ENCODE data around the gene ZNF586. TPM values are rescaled to one million over a fixed set of nuclear protein-coding genes. Genes with fewer than 3 reads are reported as not detected.
"Not testable (repeated sequence)": the region's sequence is repeated elsewhere in the genome, so short reads cannot be mapped to it uniquely, and the experiment has no call there.

ZNF586 gene
- total RNA-seq, 1 donor, result 32.6 TPM

DNA sequence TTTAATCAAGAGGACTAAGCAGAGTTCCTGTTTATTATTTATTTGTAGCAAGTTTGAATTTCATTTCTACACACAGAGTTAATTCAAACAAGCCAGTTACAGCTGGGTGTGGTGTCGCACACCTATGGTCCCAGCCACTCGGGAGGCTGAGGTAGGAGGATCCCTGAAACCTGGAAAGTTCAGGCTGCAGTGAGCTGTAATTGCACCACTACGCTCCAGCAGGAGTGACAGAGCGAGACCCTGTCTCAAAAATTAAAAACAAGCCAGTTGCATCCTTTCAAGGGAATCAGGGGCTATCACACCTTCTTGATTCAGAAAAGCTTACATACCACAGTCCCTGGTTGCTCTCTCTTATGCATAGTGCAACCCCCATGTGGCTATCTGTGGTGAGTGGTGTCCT is 19.8 kb downstream of the ZNF586 start:
- DNase-seq (ENCODE audit: low read depth in 2 of 3, low spot score in 2 of 3), result no peak

- DNase-seq (ENCODE audit: low read depth in 2 of 3, low spot score in 2 of 3), result not testable (repeated sequence)
These were observed 27.1 kb downstream of the ZNF586 start for GRCh38 chr19:57796580-57796979.

DNA sequence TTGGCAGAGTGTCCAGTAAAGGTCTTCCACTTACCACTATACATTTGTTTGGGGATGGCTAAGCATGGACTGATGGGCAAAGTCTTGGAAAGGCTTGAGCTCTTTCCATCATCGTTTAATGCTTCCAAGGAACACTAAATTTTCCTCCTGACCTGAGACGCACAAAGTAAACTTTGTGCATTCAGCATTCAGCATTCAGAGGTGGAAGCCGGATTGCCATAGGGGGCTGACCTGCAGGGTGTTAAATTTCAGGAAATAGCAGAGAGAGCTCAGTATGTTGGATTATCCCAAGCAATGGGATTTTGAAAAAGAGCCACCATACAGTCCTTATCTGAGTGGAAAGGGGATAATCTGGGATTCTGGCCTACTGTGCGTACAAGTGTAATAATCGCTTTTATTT is 31.2 kb downstream of the ZNF586 start:
- DNase-seq (ENCODE audit: low read depth in 2 of 3, low spot score in 2 of 3), result no peak

- no peak for DNase-seq (ENCODE audit: low read depth in 2 of 3, low spot score in 2 of 3)
These were observed 32.8 kb downstream of the ZNF586 start for GRCh38 chr19:57802269-57802668.

GRCh38 chr19:57803265-57803593 is 33.8 kb downstream of the ZNF586 start:
- DNase-seq (ENCODE audit: low read depth in 2 of 3, low spot score in 2 of 3), result no peak

- DNase-seq (ENCODE audit: low read depth in 2 of 3, low spot score in 2 of 3), result peak in 2 of 3 donors; percentile 62 to 72
These were observed 34.3 kb downstream of the ZNF586 start for GRCh38 chr19:57803594-57804325.

GRCh38 chr19:57807541-57807940 is 38.1 kb downstream of the ZNF586 start:
- no peak for DNase-seq (ENCODE audit: low read depth in 2 of 3, low spot score in 2 of 3)

- DNase-seq (ENCODE audit: low read depth in 2 of 3, low spot score in 2 of 3), result not testable (repeated sequence)
These were observed 41.2 kb downstream of the ZNF586 start for GRCh38 chr19:57810410-57811295.

- no peak for DNase-seq (ENCODE audit: low read depth in 2 of 3, low spot score in 2 of 3)
These were observed 42.8 kb downstream of the ZNF586 start for GRCh38 chr19:57812226-57812625.

DNA sequence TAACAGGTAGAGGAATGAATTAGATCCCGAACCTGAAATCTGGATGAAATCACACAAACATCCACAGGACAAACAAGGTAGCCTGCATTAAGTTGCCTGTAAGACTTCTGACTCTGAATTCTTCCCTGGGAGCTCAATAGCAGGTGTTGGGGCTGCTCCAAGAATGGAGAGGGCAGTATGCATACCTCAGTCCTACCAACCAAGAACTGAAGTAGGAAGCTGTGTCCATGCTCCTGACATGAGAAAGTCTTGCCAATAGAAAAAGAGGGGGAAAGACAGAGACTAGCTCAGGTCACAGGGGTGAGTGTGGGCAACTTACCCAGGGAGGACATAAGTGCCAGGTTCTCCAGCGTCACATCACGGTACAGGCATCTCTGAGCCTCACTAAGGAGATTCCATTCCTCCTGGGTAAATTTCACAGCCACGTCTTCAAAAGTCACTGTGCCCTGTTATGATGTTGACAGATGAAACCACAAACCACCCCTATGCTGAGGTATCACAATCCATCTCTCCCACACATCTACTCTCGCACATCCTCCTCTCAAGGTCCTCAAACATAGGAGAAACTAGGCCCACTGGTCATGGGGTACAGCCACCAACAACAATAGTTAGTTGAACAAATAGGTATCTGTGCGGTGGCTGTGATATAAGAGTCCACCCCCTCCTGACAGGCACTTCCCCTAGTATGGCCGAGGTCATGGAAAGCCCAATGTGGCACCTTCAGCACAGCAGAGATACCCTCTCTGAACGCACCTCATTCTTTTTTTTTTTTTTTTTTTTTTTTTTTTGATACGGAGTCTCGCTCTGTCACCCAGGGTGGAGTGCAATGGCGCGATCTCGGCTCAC is 43.7 kb downstream of the ZNF586 start:
- DNase-seq (ENCODE audit: low read depth in 2 of 3, low spot score in 2 of 3), result not testable (repeated sequence)

GRCh38 chr19:57813919-57814504 is 44.5 kb downstream of the ZNF586 start:
- no peak for DNase-seq (ENCODE audit: low read depth in 2 of 3, low spot score in 2 of 3)

DNA sequence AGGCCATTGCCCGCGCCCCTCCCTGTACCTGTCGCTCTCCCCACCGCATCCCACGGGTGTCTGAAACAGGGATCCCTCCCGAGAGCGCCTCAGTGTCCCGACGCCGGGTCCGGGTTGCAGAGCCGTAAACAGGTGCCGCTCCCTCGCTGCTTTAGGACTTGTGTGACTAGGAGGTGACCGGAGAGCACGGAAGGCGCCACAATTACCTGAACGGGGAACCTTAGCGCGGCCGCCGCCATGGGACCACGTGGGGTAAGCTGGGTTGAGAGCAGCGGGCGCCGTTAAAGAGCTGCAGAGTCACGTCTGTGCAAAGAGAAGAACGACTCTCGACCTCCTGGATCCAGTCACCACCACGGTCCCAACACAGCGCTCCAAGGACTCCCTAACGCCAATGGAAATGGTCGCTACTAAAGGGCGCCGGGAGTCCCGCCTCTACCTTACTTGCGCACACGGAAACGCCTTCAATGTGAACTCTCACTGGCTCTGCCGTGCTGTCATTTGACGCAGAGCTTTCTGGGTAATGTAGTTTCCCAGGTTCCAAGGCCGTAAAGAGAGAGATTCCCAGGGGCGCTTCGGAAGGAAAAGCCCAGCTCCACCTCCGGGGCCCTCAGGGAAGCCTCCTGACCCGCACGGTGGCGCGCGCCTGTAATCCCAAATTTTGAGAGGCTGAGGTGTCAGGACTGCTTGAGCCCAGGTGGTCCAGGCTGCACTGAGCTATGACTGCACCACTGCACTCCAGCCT is 45.2 kb downstream of the ZNF586 start, which contains the start of gene ZNF552:
TSS of gene ZNF552 (minus strand) at position 409 of the 742 bp plus-strand sequence. CDS start at position 239, 170 bp downstream.
- DNase-seq (ENCODE audit: low read depth in 2 of 3, low spot score in 2 of 3), result peak; percentile 60 to 91 (median 81)

DNA sequence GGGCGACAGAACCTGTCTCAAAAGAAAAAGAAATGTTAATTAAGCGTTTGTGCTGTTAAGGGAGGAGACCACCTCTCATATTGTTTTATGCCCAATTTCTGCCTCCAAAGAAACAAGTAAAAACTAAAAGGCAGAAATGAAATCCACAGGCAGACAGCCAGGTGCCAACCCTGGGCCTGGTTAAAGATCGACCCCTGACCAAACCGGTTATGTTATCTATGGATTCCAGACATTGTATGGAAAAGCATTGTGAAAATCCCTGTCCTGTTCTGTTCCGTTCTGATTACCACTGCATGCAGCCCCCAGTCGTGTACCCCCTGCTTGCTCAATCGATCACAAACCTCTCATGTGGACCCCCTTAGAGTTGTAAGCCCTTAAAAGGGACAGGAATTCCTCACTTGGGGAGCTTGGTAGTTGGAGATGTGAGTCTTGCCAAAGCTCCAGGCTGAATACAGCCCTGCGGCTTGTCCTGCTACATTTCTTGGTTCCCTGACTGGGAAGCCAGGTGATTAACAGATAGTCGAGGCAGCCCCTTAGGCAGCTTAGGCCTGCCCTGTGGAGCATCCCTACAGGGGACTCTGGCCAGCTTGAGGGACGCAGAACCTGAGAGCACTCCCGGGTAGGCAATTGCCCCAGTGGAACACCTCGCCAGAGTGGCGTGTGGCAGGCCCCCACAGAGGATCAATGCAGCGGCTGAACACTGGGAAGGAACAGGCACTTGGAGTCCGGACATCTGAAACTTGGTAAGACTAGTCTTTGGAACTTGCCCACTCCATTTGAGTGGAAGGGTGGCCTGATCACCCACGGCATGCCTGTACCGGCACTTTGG is 46.0 kb downstream of the ZNF586 start:
- no peak for DNase-seq (ENCODE audit: low read depth in 2 of 3, low spot score in 2 of 3)

GRCh38 chr19:57816652-57817051 is 47.2 kb downstream of the ZNF586 start:
- DNase-seq (ENCODE audit: low read depth in 2 of 3, low spot score in 2 of 3), result peak in 1 of 3 donors; percentile 34

- no peak for DNase-seq (ENCODE audit: low read depth in 2 of 3, low spot score in 2 of 3)
These were observed 48.5 kb downstream of the ZNF586 start for GRCh38 chr19:57817976-57818375.

DNA sequence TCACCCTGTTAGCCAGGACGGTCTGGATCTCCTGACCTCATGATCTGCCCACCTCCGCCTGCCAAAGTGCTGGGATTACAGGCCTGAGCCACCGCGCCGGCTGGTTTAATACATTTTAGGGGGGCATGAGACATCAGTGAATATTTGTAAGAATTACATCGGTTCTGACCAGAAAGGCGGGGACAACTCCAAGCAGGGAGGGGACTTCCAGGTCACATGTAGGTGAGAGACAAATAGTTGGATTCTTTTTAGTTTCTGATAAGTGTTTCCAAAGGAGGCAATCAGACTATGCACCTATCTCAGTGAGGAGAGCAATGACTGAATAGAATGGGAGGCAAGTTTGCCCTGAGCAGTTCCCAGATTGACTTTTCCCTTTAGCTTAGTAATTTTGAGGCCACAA is 48.9 kb downstream of the ZNF586 start:
- DNase-seq (ENCODE audit: low read depth in 2 of 3, low spot score in 2 of 3), result no peak

- peak; percentile 61 to 91 (median 85) for DNase-seq (ENCODE audit: low read depth in 2 of 3, low spot score in 2 of 3)
These were observed 50.1 kb downstream of the ZNF586 start for GRCh38 chr19:57819475-57820148.

DNA sequence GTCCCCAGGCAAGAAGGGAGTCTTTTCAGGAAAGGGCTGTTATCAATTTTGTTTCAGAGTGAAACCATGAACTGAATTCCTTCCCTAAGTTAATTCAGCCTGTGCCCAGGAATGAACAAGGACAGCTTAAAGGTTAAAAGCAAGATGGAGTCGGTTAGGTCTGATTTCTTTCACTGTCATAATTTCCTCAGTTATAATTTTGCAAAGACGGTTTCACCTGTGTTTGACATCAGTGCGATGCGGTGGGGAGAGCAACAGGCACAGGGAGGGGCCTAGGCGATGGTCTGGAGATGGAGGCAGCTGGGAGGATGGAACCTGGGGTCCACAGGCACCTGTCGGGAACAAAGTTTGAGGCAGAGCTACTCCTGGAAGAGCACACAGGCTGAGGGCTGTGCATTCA is 51.1 kb downstream of the ZNF586 start:
- DNase-seq (ENCODE audit: low read depth in 2 of 3, low spot score in 2 of 3), result no peak
